Activated T-cell treated with anti-CD3 and anti-CD28 coated beads for 1 hour (primary cell): ENCODE measurements around the gene OSTN.
"Not testable (repeated sequence)": the region's sequence is repeated elsewhere in the genome, so short reads cannot be mapped to it uniquely, and the experiment has no call there.

Source experiments
- DNase-seq: peaks from one replicate; pipeline ENCODE4 v3.0.0-alpha.2; 2020; ENCODE audit warnings: low read depth

OSTN gene, protein sequence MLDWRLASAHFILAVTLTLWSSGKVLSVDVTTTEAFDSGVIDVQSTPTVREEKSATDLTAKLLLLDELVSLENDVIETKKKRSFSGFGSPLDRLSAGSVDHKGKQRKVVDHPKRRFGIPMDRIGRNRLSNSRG

DNA sequence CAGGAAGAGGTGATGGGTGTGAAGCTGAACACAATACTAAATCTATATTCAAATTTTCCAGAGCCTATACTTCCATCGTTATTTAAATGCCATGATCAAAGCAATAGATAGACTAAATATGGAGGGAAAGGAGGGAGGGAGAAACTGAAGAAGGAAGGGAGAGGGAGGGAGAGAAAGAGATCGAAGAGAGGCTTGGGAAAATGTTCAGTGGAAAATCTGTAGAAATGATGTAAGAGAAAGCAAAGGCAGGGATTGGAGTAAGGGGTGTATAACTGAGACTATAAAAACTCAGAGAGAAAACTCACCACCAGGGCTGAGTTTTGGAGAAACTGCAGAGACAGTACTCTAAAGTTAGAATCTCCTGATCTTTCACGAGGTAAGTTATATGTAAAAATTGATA is at the start of gene OSTN:
Gene OSTN, plus strand, starts transcription at position 310 of the 400 bp plus-strand sequence. CDS start 13,292 bp downstream, outside the sequence.
- no peak for DNase-seq

DNA sequence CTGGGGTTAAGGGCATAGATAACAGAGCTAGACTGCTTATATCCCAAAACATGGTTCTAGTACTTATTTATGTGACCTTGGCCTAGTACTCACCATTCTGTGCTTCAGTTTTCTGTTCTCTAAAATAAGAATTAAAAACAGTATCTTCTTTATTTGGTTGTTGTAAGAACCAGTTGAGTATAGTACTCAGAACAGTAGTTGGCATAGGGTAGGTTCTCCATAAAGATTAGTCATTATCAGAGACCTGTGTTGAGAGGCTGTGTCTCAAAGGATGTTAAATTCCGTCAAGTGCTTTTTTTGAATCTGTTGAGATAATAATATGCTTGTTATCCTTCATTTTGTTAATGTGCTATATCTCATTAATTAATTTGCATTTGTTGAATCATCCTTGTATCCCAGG is 47.4 kb upstream of the OSTN start:
- no peak for DNase-seq

DNA sequence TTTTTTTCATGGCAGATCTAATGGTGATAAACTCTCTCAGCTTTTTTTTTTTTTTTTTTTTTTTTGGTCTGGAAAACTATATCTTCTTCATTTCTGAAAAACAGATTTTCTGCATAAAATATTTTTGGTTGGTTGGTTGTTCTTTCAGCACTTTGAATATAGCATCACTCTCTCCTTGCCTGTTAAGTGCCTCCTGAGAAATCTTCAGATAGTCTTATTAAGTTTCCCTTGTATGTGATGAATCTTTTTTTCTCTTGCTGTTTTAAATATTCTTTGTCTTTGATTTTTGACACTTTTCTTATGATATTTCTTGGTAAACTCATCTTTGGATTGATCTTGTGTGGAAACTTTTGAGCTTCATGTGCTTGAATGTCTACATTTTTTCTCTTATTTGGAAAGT is 44.2 kb upstream of the OSTN start:
- DNase-seq = no peak

DNA sequence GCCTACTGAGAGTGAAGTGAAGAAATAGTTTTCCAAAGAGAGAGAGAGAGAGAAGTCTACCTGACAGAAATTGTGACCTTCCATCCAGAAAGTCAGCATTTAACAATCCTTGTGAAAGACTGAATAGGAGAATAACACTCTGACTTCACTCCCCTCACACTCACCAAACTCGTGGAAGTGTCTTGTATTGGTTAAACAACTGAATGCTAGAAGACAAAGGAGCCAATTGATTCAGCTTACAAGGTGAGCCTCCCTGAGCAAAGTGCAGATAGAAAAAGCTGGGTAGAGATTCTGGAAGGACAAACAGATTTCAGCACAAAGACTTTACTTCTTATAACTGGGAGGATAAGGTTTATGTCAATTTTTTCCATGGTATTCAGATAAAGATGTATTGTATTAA is 40.8 kb upstream of the OSTN start:
- DNase-seq = no peak

DNA sequence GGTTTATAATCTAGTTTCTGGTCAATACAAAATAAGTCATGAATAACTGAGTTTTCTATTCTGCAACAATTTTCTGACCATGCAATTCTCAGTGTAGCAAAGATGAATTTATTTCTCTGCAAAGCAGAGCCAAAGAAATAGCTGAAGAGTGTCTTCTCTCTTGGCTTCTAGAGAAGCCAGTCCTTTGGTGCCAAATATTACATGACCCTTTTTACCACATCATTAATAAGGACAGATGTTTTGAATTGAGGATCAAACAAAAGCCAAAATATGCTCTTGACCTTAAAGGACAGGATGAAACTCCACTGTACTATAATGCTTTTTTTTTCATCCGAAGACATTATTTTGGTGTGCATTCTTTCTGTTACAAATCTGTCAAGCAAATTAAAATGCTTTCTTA is 40.2 kb upstream of the OSTN start:
- DNase-seq = no peak

DNA sequence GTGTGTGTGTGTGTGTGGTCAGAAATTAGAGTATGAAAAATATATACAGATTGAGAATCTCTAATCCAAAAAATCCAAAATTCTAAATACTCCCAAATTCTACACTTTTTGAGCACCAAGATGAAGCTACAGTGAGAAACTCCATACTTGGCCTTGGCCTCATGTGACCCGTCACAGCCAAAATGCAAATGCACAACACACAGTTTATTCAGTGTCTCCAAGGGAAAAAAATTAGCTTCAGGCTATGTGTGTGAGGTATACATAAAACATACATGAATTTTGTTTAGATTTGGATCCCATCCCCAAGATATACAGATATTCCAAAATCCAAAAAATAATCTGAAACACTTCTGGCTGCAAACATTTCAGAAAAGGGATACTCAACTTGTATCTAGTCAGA is 33.2 kb upstream of the OSTN start:
- no peak for DNase-seq

DNA sequence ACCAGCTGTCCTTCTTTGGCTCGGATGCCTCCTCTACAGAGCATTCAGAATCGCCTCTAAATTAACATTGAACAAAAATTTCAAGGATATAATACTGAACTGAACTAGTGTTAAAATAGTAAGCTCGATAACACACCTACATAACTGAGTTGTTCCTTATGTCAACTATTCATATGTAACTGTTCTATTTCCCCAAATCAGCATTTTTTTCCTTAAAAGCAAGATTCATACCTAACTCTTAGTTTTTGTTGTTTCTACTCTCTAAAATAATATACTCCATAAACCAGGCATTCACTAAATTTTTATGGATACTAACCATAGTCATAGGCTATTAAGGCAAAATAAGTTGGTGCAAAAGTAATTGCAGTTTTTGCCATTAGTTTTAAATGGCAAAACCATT is 32.7 kb upstream of the OSTN start:
- DNase-seq = no peak

DNA sequence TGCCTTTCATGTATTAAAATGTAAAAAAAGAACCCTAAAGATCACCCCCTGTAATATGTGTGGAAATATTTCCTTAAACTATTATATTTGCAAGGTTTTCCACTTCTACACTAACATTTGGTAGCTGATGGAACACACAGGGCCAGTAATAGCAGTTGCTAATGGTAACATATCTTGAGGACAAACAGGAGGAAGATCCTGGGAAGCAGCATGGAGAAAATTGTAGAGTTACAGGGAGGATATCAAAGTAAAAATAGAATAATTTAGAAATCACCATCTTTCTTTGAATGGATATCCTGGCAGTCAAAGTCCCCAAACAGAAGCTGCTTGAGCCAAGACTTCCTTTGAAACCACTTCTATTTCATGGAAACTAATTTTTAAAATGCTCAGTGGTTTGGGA is 29.5 kb upstream of the OSTN start:
- no peak for DNase-seq

DNA sequence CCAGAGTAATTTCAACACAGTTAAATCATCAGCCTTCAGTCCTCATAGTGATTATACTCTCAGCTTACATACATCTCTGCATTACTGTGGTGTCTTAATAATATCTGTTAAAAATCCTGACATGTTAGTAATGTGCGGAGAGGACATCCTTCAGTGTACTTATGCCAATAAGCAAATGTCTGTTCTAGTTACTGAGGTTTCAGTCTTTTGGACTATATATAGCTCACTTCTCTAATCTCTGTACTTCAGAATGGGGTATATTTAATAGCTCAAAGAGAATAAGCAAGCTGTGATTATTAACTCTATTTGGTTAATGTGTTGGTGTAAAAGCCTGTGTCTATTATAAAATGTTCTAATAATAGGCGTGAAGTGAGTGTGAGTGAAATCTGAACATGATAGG is 28.9 kb upstream of the OSTN start:
- DNase-seq = no peak

DNA sequence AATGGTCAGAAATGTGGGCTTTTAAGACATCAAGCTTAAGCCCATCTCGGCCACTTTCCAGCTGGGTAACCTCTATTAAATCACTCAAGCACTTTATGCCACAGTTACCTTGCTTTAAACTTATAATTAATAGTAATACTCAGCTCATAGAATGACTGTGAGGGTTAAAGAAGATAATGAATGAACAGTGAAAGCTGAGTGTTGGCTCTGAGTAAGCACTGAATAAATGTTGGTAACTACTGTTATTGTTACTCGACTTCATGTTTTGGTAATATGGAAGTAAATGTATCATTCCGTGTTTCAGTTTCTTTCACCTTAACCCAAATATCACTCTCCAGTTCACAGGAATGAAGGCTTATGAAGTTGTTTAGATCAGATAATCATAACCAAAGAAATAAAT is 23.9 kb upstream of the OSTN start:
- DNase-seq = no peak

DNA sequence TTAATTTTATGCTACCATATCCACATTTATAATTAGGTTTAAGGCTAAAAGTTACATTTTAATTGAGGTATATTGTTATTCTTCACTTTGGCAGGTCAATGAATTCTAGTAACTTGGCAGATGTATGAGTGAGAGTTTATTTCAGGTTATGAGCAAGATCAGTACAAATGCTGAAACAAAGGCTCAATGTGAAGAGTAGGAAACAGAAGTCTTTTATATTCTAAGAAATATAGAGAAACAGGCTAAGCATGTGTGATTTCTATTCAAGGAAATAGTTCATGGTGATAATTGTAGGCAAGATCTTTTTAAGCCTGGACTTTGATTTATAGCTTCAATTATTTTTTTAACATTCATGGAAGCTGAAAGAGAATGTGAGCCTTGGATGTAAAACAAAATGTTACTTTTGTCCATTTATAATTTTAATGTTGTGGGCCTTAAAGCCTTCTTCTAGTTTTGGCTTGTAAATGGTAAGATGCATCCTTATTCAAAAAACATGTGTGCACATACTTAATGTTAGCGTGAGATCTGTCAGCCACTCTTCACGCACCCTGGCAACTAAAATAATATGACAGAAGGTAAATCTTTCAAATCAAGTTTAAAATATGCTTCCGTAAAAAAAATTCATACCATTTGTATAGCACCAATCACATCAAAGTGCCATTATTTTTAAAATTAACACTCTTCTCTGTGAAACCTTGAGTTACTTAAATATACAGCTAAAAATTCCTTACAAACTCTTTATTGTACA is 22.8 kb upstream of the OSTN start:
- no peak for DNase-seq

DNA sequence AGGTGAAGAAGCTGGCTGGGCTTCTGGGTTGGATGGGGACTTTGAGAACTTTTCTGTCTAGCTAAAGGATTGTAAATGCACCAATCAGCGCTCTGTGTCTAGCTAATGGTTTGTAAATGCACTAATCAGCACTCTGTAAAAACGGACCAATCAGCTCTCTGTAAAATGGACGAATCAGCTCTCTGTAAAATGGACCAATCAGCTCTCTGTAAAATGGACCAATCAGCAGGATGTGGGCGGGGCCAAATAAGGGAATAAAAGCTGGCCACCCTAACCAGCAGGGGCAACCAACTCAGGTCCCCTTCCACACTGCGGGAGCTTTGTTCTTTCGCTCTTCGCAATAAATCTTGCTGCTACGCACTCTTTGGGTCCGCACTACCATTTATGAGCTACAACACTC is 13.7 kb upstream of the OSTN start:
- not testable (repeated sequence) for DNase-seq

DNA sequence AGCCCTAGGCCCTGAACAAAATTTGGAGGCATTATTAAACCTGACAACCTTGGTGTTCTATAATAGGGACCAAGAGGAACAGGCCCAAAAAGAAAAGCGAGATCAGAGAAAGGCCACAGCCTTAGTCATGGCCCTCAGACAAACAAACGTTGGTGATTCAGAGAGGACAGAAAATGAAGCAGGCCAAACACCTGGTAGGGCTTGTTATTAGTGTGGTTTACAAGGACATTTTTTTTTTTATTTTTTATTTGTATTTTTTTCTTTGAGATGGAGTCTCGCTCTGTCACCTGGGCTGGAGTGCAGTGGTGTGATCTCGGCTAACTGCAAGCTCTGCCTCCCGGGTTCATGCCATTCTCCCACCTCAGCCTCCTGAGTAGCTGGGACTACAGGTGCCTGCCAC is 10.8 kb upstream of the OSTN start:
- not testable (repeated sequence) for DNase-seq

DNA sequence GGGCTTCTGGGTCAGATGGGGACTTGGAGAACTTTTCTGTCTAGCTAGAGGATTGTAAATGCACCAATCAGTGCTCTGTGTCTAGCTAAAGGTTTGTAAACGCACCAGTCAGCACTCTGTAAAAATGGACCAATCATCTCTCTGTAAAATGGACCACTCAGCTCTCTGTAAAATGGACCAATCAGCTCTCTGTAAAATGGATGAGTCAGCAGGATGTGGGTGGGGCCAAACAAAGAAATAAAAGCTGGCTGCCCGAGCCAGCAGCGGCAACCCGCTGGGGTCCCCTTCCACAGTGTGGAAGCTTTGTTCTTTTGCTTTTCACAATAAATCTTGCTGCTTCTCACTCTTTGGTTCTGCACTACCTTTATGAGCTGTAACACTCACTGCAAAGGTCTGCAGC is 6.8 kb upstream of the OSTN start:
- not testable (repeated sequence) for DNase-seq

DNA sequence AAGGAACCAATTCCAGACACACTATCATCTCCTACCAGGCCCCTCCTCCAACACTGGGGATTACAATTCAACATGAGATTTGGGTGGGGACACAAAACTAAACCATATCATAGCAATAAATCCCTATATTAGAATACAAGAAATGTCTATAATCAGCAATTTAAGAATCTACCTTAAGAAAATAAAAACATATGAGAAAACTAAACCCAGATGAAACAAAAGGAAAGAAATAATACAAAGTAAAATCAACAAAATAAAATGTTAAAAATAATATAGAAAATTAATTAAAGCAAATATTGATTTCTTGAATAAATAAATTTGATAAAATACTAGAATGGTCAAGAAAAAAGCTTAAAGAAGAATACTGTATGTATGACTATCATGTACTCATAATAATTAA is 6.1 kb upstream of the OSTN start:
- no peak for DNase-seq

DNA sequence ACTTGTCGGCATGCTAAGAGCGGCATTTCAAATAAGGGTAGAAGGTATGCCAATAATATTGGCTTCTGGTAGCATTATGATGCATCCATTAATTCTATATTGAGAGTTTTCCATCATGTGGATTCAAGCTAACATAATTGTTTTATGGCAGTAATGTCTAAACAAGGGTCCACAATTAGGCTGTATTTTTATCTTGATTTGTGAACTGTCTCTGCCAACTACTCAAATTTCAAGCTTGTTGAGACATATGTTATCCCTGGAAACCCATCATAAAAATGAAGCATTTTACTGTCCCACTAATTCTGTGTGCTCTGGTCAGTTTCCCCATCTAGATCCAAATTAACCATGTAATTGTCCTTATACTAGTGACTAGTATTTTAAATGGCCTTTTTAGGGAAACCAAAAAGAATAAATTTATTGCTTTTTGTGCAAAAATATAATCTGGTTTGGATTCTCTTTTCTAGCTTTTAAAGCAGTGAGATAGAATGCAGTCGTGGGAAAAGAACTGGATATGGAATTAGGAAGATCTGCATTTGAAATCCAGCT is 1.2 kb upstream of the OSTN start:
- no peak for DNase-seq

DNA sequence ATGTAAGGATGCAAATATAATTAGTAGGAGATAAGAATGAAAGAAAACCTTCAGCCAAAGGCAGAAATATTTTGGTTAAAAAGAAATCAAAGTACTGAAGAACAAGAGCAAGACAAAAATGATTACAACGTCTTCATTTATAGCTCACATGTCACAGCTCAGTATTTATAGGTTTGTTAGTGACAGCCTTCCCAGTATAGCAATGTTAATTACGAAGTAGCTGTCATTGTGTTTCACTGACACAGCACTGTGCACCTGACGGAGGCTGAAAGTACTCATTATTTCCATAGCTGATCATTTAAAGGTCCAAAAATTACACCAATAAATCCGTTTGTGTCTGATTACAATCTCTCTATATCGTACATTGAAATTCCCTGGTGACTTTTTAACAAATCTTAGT is 561 bp upstream of the OSTN start:
- DNase-seq = no peak

DNA sequence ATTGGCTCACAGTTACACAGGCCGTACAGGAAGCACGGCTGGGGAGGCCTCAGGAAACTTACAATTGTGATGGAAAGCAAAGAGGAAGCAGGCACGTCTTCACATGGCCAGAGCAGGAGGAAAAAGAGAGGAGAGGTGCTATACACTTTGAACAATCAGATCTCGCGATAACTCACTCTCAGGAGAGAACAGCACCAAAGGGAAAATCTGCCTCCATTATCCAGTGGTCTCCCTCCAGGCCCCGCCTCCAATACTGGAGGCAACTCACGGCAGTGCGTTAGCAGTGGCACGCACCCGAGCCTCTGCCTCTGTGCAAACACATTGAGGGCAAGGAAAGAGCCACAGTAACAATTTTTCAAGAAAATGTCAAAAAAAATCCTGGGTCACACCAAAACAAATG is 11.0 kb downstream of the OSTN start:
- no peak for DNase-seq

DNA sequence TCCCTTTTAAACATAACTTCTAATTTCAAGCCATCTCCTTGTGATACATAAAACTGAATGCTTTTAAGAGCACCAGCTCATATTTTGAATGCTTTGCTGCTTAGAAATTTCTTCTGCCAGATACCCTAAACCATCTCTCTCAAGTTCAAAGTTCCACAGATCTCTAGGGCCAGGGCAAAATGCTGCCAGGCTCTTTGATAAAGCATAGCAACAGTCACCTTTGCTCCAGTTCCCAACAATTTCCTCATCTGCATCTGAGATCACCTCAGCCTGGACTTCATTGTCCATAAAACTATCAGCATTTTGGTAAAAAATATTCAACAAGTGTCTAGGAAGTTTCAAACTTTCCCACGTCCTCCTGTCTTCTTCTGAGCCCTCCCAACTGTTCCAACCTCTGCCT is 17.5 kb downstream of the OSTN start:
- no peak for DNase-seq

DNA sequence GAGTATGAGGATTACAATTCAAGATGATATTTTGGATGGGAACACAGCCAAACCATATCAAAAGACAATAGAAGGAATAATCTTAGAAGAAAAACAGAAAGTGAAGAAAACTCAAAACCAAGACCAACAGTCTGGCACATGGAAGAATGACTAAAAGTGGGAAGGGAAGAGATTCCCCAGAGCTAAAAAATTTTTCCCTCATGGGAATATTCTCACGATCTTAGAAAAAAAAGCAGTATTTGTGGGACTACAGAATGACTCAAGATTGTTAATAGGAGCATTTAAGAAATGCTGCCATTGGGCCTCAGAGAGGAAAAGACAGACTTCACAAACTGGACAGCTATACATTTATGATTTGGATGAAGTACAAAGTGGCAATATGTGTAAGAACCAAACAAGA is 18.3 kb downstream of the OSTN start:
- DNase-seq = no peak

DNA sequence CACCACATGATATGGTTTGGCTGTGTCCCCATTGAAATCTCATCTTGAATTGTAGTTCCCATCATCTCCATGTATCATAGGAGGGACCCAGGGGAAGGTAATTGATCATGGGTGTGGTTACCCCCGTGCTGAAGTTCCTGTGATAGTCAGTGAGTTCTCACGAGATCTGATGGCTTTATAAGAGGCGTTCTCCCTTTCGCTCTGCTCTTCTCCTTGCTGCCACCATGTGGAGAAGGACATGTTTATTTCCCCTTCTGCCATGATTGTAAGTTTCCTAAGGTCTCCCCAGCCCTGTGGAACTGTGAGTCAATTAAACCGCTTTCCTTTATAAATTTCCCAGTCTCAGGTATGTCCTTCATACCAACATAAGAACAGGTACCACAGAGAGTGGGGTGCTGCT is 21.9 kb downstream of the OSTN start:
- DNase-seq = no peak

DNA sequence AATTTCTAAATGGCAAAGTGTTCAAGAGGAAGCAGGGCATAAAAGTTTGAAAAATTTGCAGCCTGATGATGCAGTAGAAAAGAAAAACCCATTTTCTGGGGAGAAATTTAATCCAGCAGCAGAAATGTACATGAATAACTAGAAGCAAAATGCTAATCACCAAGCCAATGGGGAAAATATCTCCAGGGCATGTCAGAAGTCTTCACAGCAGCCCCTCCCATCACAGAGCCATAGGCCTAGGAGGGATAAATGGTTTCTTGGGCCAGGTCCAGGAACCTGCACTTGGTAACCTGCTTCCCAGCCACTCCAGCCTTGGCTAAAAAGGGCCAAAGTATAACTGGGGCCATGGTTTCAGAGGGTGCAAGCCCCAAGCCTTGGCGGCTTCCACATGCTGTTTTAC is 22.6 kb downstream of the OSTN start:
- no peak for DNase-seq

DNA sequence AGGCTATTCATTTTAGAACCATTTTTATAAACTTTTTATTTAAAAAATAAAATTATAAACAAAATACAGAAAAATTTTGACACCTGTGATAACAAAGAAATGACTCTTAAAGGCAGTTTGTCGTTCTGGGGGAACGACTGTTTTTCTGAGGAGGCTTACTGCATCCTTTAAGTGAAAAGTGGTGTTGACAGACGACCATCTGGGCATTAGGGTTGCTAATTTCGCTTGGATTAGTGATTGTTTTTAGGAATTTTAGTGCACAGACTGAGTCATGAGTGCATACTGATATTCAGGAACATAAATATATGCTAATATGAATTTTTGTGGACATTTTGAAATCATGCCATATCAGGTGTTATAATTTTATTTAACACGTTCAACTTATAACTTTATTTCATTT is 28.5 kb downstream of the OSTN start:
- DNase-seq = no peak

DNA sequence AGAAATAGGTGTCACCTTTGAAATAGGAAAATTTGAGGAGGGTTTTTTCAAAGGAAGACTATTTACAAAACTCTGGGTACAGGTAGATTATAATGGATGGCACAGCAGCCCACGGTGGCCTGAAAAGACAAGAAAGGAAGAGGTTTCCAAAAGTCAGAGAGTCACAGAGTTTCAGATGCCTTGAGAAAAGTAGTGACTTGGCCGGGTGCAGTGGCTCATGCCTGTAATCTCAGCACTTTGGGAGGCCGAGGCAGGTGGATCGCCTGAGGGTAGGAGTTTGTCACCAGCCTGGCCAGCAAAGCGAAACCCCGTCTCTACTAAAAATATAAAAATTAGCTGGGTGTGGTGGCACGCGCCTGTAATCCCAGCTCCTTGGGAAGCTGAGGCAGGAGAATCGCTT is 35.2 kb downstream of the OSTN start:
- no peak for DNase-seq
